GM21786 (cell line): ENCODE results near the gene SGTA.

Source experiments
- ATAC-seq: cut with Tn5 transposase; IDR thresholded peaks from one replicate; pipeline ENCODE4 v1.9.1; 2021; ENCODE audit not compliant: unreplicated experiment

Gene SGTA

GRCh38 chr19:2728783-2729387 lies 54.2 kb downstream of the SGTA start:
- no peak for ATAC-seq

DNA sequence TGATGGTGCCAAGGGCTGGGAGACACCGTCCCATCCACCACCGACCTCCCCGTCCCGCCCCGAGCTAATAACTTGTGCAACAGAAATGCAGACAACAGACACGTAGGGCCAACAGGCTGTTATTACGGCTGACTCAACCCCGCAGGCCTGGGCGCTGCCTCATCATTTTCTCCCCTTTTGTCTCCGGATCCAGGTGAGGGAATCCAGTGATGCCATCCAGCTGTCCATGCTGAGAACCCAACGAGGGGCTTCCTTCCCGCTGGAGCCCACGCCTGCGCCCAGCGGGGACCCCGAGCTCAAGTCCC lies 55.5 kb downstream of the SGTA start:
- no peak for ATAC-seq

GRCh38 chr19:2726904-2727639 lies 56.0 kb downstream of the SGTA start:
- no peak for ATAC-seq

DNA sequence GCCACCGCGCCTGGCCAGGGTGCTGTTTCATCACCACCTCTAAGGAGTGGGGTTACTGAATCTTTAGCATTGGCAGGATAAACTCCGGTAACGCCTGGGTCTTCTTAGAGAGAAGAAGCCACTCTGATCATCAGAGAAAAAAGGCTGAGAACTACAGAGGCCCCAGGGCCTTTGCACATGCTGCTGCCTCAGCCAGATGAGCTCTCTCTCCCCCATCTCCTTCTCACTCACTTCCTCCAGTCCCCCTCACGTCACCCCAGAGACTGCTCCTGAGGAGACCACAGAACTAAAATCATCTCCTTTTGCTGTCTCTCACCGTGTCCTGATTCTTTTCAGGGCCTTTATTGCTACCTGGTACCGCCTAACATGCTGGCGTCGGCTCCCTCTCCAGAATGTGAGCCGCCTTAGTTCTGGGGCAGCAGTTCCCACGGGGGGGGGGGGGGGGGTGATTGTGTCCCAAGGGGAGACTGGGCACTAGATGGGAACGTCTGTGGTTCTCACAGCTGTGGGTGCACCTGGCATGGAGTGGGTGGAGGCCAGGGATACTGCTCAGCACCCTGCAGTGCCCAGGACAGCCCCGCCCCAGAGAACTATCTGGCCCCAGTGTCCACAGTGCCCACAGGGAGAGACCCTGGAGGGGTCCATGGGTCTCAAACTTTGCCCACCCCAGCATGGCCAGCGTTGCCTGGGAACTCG lies 56.8 kb downstream of the SGTA start:
- ATAC-seq, result no peak

GRCh38 chr19:2724148-2724557 lies 58.9 kb downstream of the SGTA start:
- ATAC-seq, result no peak

- no peak for ATAC-seq
Observed at GRCh38 chr19:2723747-2724146, 59.3 kb downstream of the SGTA start.

- ATAC-seq, result no peak
Observed at GRCh38 chr19:2723345-2723715, 59.7 kb downstream of the SGTA start.

GRCh38 chr19:2722541-2723344 lies 60.3 kb downstream of the SGTA start:
- ATAC-seq, result no peak

GRCh38 chr19:2721570-2722540 lies 61.2 kb downstream of the SGTA start:
- no peak for ATAC-seq

DNA sequence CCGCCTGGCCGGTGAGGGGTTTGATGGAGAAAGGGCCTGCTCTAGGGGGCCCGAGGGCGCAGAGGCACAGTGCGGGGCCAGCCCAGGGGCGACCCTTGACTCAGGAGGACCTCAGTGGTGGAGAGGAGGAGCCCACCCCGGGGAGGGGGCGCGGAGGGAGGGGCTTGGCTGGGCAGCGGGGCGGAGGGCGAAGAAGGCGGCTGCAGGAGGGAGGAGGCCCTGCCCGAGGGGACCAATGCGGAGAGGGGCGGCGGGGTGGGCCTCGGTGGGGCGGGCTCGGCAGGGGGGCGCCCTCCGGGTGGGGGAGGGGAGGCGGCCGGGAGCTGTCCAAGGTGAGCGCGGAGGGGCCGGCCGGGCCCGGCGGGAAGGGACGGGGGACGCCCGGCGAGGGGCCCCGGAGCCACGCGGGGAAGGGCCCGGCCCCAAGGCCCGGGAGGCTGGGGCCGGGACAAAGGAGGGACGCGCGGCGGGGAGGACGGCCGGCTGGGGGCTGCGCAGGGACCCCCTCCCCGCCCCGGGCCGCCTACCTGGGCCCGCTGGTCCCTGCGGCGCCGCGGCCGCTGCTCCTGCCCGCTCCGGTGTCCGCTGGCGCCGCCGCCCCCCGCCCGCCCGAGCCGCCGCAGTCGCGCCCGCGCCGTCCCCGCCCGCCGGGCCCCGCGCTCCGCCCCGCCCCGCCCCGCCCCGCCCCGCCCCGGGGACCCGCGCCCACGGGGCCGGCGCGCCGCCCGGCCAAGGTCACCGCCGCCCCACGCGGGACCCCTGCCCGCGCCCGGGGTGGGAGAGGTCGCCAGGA lies 62.1 kb downstream of the SGTA start, which contains the start of gene DIRAS1:
Gene DIRAS1 (minus strand): TSS at position 596 of the 793 bp plus-strand sequence. CDS start 3,566 bp downstream, outside the sequence.
- ATAC-seq, result no peak

GRCh38 chr19:2719920-2720776 lies 62.9 kb downstream of the SGTA start:
- ATAC-seq, result no peak

- ATAC-seq, result no peak
Observed at GRCh38 chr19:2719232-2719735, 63.8 kb downstream of the SGTA start.

GRCh38 chr19:2717638-2718541 lies 65.2 kb downstream of the SGTA start:
- no peak for ATAC-seq

DNA sequence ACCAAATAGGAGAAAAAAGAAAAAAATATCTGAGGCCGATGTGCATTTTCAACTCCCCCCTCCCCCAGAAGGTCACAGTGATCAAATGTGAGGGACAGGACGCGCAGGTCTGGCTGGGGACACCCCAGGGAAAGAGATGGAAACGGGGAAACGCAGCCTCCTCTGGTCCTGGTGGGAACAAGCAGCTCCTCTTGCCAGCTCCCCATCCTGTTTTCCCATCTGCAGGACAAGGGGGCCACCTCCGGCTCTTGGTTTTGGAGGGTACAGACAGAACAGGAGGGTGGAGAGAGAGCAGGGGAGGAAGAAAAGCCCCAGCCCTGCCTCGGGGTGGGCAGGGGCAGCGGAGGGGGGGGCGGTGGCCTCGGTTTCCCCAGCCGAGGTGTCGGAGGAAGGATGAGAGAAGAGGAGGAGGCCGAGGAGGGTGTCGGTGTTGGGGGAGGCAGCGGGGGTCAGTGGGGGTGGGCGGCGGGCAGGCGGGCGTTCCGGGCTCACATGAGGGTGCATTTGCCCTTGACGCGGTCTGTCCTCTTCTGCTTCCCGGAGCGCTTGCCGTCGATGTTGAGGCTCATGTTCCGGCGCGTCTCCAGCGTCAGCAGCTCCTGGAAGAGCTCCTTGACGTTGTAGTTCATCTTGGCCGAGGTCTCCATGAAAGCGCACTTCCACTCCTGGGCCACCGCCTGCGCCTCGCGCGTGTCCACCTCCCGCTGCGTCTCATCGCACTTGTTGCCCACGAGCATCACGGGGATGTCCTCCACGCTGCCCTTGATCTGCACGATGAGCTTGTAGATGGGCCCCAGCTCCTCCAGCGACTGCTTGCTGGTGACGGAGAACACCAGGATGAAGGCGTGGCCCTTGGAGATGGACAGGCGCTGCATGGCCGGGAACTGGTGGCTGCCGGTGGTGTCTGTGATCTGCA lies 66.1 kb downstream of the SGTA start:
- no peak for ATAC-seq

DNA sequence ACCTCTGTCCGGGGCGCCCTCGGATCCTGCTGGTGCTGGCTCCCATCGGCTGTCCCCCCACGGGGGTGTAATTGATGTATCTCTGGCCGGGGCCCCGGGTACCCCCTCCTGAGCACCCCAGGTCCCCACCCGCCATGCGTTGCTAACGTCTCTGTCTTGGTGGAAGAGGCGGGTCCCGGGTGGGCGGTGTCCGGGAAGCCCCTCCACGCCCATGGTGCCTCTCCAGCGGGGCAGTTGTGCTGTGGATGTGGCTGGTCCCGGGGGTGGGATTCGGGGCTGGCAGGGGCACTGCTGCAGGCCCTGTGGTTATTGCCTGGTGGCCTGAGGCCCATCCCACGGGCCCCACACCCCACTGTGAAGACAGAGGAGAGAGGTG lies 66.8 kb downstream of the SGTA start:
- ATAC-seq, result no peak
